Small intestine (tissue), 7 donors: ENCODE results near the gene BMI1. TPM values are rescaled to one million over a fixed set of nuclear protein-coding genes. Genes with fewer than 3 reads are reported as not detected.
"Not testable (repeated sequence)": the region's sequence is repeated elsewhere in the genome, so short reads cannot be mapped to it uniquely, and the experiment has no call there.

Experiments
- DNase-seq, 2 donors: peaks; one replicate each; pipeline versions ENCODE4 v3.0.0 to v3.0.0-alpha.2; 2013
- FAIRE-seq: peaks from 2 replicates; lab custom pipeline; 2012; peaks lifted over from hg19 to GRCh38; lab: Jason Lieb, UNC
- H3K27ac ChIP-seq, 3 donors: one replicate each; pipeline ENCODE4 v1.5.1; 2013; ENCODE audit warnings: low read length in 2 of 3, mild to moderate bottlenecking in 2 of 3, control low read depth in 1 of 3, inconsistent platforms in 1 of 3, low read depth in 1 of 3, moderate library complexity in 1 of 3
- H3K27me3 ChIP-seq, 3 donors: one replicate each; pipeline ENCODE4 v1.6.1; 2013; ENCODE audit warnings: low read length in 3 of 3, inconsistent platforms in 1 of 3; ENCODE audit not compliant: control insufficient read depth in 3 of 3, insufficient read depth in 3 of 3
- H3K36me3 ChIP-seq, 3 donors: one replicate each; pipeline ENCODE4 v1.6.1; 2013; ENCODE audit warnings: low read length in 3 of 3, inconsistent platforms in 1 of 3, low read depth in 1 of 3, mild to moderate bottlenecking in 1 of 3, moderate library complexity in 1 of 3; ENCODE audit not compliant: control insufficient read depth in 3 of 3, insufficient read depth in 2 of 3
- H3K4me1 ChIP-seq, 3 donors: one replicate each; pipeline ENCODE4 v1.6.1; 2013; ENCODE audit warnings: low read length in 2 of 3, inconsistent platforms in 1 of 3, low read depth in 1 of 3, mild to moderate bottlenecking in 1 of 3, moderate library complexity in 1 of 3; ENCODE audit not compliant: control insufficient read depth in 3 of 3, insufficient read depth in 2 of 3
- H3K4me3 ChIP-seq, 3 donors: one replicate each; pipeline ENCODE4 v1.5.1; 2013; ENCODE audit warnings: low read length in 3 of 3, control low read depth in 1 of 3, inconsistent platforms in 1 of 3, low read depth in 1 of 3, mild to moderate bottlenecking in 1 of 3, moderate library complexity in 1 of 3
- H3K9me3 ChIP-seq, 2 donors: one replicate each; pipeline ENCODE4 v1.6.1; 2013; ENCODE audit warnings: low read depth in 1 of 2, low read length in 1 of 2; ENCODE audit not compliant: control insufficient read depth in 2 of 2, insufficient read depth in 1 of 2
- WGBS, 3 donors: extraction: QIAGEN DNeasy Blood & Tissue Kit; methylation state at CpG; one replicate each; pipeline ENCODE4 v1.1.7; 2013; 5-methylcytosine and 5-hydroxymethylcytosine counted together
- polyA plus RNA-seq, 4 donors: library from polyadenylated mRNA; stranded (reverse) in 3 of 4; unstranded in 1 of 4; fragments of 200-250 nt in 3 of 4; fragments of 120-200 nt in 1 of 4; gene quantifications; one replicate each; pipeline versions ENCODE4 v1.2.1 to v1.2.3, GENCODE V29; 2013
- donor health status: healthy with polysubstance abuse.
- donor health status: control.
- donor health status: control.
- donor health status: Bipolar disorder and iron deficiency.
- donor health status: healthy.

BMI1 gene
- polyA plus RNA-seq, 4 donors: 10.3 to 31.4 (median 19.6) TPM

DNA sequence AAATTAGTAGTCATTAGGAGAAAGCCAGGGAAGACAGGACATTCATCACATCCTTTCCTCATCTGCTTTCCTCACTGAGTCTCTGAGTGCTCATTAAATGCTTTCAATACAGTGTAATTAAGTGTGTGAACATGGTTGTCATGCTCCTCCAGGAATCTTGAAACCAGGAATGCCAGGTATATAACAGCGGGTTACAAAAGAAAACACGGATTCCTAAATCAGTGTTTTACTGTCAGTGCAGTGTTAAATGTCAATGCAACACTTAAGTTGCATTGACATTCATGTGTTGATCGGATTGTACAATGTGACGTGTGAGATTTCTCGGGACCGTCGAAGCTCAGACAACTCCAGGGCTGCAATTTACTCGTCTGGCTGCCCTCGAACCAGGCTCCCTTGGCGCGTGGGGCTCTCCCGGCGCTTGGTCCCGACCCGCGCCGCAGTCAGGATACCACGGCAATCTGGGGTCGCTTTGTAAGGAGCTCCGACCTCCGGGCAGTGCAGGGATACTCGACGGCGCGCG is 23.9 kb downstream of the BMI1 start:
- no peak for FAIRE-seq
- H3K27me3 ChIP-seq: peaks cover 13 to 49% (median 26%) of the 10 kb centered on the region in 3 donors

DNA sequence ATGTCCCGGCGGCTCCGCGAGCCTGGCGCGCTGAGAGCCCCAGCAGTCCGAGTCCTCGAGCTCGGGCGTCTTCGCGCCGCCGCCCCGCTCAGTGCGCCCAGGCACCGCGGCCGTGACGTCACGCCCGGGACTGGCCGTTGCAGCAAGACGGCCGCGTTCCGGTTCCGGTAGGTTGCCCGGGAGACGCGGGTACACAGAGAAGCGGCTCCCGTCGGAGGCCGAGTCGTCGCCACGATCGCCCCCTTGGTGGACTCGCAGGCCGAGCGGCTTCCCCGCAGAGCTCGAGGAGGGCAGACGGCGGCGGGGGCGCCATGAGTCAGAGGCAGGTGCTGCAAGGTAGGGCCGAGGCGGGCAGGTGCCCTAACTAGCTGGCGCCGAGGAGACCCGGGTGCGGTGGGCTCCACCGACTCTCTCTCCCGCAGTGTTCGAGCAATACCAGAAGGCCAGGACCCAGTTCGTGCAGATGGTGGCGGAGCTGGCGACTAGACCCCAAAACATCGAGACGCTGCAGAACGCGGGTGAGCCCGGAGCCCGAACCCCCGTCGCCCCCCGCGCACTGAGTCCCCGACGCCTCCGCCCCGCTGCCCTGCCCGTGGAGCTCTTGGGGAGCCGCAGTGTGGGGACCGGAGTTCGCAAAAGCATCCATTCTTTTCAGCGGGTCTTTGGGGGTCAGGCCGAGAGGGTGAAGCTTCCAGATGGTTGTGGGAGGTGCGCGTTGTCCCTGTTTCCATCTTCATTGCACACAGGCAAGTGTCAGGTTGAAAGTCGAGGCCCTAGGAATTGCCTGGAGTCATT is 24.6 kb downstream of the BMI1 start, which contains the start of gene SPAG6:
TSS of gene SPAG6 (plus strand) at position 196 of the 795 bp plus-strand sequence. CDS start at position 312, 116 bp downstream.
- FAIRE-seq (no peak), DNase-seq (peak; percentile 43 to 77)
- no peaks in the 10 kb centered on the region for H3K36me3 ChIP-seq
- 6 to 9% (median 8%) methylated on average over 77 to 83 of the region's 83 CpGs for WGBS, 3 donors
- H3K27ac ChIP-seq: no peak within 1 kb of the TSS
- peaks cover 0 to 5% (median 0%) of the 10 kb centered on the region in 3 donors for H3K4me1 ChIP-seq
- no peaks in the 10 kb centered on the region for H3K9me3 ChIP-seq
- H3K27me3 ChIP-seq: peaks cover 13 to 49% (median 26%) of the 10 kb centered on the region in 3 donors
- peak within 1 kb of the TSS; percentile 12 to 53 (median 28) for H3K4me3 ChIP-seq

More for the DNA sequence above, 23.9 kb downstream of the BMI1 start:
- Histone ChIP-seq H3K4me3 (peak overlapping the region in 1 of 3 donors; percentile 53), H3K9me3 (no peaks in the 10 kb centered on the region), H3K27ac (no peak overlapping the region), H3K4me1 (peaks cover 0 to 8% (median 0%) of the 10 kb centered on the region in 3 donors), H3K36me3 (no peaks in the 10 kb centered on the region)
- 9 to 14% (median 10%) methylated on average over 22 to 26 of the region's 26 CpGs for WGBS, 3 donors
- DNase-seq: no peak

DNA sequence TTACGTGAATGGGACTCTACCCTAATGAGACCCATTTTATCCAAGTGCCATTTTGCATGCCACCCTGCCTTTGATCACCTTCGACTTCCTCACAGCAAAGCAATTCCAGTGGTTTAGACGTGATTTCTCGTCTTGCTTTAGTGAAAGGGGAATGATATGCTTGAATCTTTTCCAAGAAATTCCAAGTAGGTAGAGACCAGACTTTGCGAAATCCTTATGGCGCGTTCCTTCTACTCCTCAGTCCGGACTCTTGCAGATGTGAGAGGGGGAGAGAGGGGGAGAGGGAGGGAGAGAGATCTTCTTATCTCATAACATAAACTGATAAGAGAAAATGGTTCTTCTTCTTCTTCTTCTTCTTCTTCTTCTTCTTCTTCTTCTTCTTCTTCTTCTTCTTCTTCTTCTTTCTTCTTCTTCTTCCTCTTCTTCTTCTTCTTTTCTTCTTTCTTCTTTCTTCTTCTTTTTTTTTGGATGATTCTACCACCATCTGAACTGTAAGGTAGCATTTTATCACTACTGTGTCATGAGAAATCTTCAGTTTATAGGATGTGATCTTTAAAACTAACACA is 25.3 kb downstream of the BMI1 start:
- peaks cover 0 to 5% (median 0%) of the 10 kb centered on the region in 3 donors for H3K4me1 ChIP-seq
- H3K27me3 ChIP-seq: peaks cover 13 to 46% (median 26%) of the 10 kb centered on the region in 3 donors
- H3K27ac ChIP-seq: no peak overlapping the region
- H3K9me3 ChIP-seq: no peaks in the 10 kb centered on the region
- no peak overlapping the region for H3K4me3 ChIP-seq
- no peaks in the 10 kb centered on the region for H3K36me3 ChIP-seq
- no peak for FAIRE-seq
- 45 to 51% (median 46%) methylated on average over 8 of the region's 8 CpGs for WGBS, 3 donors
- DNase-seq: peak in 1 of 2 donors; percentile 25

DNA sequence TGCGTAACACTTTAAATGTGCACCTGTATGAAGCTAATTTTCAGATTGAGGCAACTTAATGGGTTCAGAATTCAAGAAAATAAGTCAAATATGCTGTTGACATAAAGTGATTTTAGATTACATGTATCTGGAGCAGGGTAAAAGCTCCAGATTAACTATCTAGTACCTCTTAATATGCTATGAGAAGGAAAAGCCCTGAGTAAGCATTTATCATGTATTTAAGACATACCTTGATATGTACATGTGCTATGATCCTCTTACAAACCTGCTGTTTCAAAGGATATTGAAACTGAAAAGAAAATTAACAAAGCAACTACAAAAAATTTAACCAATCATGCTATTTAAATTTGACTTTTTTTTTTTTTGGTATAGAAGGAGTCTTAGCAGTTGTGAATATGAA is 28.9 kb downstream of the BMI1 start:
- FAIRE-seq (no peak), DNase-seq (no peak)
- Histone ChIP-seq H3K27ac (no peak overlapping the region), H3K9me3 (no peaks in the 10 kb centered on the region), H3K4me1 (no peaks in the 10 kb centered on the region), H3K36me3 (no peaks in the 10 kb centered on the region), H3K4me3 (no peak overlapping the region), H3K27me3 (peaks cover 13 to 26% (median 17%) of the 10 kb centered on the region in 3 donors)
- 98 to 100% (median 98%) methylated on average over 1 of the region's 1 CpG for WGBS, 3 donors

DNA sequence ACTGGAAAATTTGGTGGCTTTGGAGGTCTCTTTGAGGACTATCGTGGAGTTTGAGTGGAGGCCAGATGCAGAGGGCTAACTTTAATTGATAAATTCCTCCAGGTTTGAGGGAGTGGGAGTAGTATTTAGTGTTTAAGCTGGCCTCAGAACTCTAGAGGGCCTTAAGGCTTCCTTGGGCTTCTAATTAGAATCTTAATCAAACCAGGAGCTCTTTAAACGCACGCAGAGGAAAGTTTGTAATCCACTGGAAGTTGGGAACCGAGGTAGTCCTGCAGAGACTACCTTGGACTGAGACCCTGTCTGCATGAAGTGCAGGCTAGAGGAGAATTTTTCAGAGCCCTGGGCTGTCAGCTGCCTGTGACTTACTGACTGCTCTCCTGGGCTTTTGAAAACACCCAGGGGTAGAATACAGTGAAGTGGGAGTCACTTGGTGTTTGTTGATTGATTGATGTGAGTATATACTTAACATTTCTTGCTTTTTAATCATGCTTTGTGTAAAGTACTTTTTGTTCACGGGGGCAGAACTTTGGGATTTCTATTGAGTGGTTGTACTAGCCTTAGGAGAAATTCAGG is 30.3 kb downstream of the BMI1 start:
- Histone ChIP-seq H3K27me3 (peaks cover 2 to 11% (median 2%) of the 10 kb centered on the region in 3 donors), H3K9me3 (no peaks in the 10 kb centered on the region), H3K36me3 (no peaks in the 10 kb centered on the region), H3K4me1 (no peaks in the 10 kb centered on the region), H3K27ac (no peak overlapping the region), H3K4me3 (no peak overlapping the region)
- WGBS, 3 donors: 93 to 96% (median 93%) methylated on average over 5 of the region's 5 CpGs
- DNase-seq (no peak), FAIRE-seq (no peak)

DNA sequence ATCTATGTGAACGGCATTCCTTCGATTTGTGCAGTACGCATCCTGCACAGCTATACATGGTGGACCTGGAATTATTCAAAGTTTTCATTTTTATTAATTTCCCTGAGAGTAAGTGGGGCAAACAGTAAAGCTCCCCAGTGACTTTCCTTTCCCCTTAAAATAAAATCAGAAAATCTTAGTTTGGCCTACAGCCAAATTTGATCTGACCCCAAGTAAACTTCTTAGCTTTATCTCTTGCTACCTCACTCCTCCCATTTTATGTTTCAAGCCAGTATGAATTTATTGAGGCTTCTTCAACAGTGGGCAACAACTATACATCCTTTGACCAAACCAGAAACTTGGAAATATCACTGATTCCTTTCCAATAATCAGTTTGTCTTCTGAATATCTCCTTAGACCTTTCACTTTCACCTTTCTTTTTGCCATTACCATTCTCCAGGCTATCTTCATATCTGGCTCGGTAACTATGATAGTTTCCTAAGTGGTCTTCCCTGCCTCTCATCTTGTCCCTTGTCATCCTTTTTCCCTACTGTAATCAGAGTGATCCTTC is 35.5 kb downstream of the BMI1 start:
- no peaks in the 10 kb centered on the region for H3K27me3 ChIP-seq
- DNase-seq (no peak), FAIRE-seq (no peak)
- no peak overlapping the region for H3K27ac ChIP-seq
- H3K4me3 ChIP-seq: no peak overlapping the region
- no peaks in the 10 kb centered on the region for H3K36me3 ChIP-seq
- H3K9me3 ChIP-seq: no peaks in the 10 kb centered on the region
- H3K4me1 ChIP-seq: no peaks in the 10 kb centered on the region
- WGBS, 3 donors: 77 to 86% (median 81%) methylated on average over 4 of the region's 4 CpGs

DNA sequence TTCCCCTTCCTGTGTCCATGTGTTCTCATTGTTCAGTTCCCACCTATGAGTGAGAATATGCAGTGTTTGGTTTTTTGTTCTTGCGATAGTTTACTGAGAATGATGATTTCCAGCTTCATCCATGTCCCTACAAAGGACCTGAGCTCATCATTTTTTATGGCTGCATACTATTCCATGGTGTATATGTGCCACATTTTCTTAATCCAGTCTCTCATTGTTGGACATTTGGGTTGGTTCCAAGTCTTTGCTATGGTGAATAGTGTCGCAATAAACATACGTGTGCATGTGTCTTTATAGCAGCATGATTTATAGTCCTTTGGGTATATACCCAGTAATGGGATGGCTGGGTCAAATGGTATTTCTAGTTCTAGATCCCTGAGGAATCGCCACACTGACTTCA is 36.9 kb downstream of the BMI1 start:
- not testable (repeated sequence) for H3K4me1 ChIP-seq, H3K27me3 ChIP-seq, H3K36me3 ChIP-seq, H3K27ac ChIP-seq, FAIRE-seq, H3K4me3 ChIP-seq, H3K9me3 ChIP-seq, DNase-seq
- 89 to 90% (median 89%) methylated on average over 3 of the region's 4 CpGs for WGBS, 3 donors

DNA sequence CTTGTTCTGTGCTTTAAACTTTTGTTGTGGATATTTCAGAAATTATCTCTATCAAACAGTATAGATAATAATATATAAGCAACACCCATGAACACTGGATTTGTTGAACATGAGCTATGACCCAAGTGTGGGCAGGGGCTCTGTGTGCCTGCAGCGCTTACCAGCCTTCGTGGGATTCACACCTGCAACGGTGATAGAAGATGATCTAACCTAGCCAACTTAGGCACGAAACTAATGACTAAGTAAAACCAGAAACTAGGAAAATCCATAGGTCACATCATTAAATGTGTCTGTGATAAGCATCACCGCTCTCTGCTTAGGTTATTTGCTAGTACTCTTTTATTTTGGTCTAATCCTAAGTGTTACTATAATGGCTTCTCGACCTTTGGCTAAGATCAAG is 42.4 kb downstream of the BMI1 start:
- Histone ChIP-seq H3K4me3 (no peak overlapping the region), H3K27me3 (no peaks in the 10 kb centered on the region), H3K27ac (no peak overlapping the region), H3K36me3 (no peaks in the 10 kb centered on the region), H3K4me1 (no peaks in the 10 kb centered on the region), H3K9me3 (no peaks in the 10 kb centered on the region)
- no peak for DNase-seq
- whole genome bisulfite sequencing, 3 donors: 85 to 92% (median 92%) methylated on average over 6 of the region's 6 CpGs
- no peak for FAIRE-seq
